Measurements from ENCODE around the gene LHCGR.
"Not testable (repeated sequence)": the region's sequence is repeated elsewhere in the genome, so short reads cannot be mapped to it uniquely, and the experiment has no call there.

LHCGR gene

DNA sequence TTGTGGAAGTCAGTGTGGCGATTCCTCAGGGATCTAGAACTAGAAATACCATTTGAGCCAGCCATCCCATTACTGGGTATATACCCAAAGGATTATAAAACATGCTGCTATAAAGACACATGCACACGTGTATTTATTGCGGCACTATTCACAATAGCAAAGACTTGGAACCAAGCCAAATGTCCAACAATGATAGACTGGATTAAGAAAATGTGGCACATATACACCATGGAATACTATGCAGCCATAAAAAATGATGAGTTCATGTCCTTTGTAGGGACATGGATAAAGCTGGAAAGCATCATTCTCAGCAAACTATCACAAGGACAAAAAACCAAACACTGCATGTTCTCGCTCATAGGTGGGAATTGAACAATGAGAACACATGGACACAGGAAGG, 16.3 kb downstream of the LHCGR start:
- not testable (repeated sequence) for DNase-seq

DNA sequence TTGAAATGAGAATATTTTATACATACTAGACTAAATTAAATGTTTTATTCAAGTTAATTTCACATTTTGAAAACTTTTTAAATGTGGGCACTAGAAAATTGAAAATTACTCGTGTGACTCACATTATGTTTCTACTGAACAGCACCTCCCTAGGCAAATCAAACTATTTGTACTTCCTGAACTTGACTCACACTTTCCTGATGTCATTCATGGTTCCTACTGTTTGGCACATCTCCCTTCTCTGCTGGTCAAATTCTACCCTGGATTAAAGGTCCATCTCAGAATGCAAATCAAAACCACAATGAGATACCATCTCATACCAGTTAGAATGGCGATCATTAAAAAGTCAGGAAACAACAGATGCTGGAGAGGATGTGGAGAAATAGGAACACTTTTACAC, 16.7 kb downstream of the LHCGR start:
- no peak for DNase-seq

DNA sequence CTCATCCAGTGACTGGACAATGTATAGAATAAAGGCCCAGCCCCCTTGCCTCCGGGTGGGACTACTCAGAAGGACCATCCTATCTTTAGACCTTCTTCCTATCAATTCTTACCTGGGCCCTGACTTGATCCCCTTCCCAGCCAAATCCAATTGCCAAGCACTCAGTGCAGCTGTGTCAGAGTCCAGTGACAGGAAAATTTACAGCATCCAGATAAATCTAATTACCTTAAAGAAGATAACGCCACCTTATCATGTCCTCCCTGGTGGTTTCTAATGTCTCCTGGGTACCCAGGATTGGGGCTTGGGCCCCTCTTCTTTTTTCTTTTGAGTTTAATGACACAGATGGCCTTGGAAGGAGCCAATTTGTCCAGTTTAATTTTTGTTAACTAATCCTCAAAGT, 19.3 kb downstream of the LHCGR start:
- no peak for DNase-seq

DNA sequence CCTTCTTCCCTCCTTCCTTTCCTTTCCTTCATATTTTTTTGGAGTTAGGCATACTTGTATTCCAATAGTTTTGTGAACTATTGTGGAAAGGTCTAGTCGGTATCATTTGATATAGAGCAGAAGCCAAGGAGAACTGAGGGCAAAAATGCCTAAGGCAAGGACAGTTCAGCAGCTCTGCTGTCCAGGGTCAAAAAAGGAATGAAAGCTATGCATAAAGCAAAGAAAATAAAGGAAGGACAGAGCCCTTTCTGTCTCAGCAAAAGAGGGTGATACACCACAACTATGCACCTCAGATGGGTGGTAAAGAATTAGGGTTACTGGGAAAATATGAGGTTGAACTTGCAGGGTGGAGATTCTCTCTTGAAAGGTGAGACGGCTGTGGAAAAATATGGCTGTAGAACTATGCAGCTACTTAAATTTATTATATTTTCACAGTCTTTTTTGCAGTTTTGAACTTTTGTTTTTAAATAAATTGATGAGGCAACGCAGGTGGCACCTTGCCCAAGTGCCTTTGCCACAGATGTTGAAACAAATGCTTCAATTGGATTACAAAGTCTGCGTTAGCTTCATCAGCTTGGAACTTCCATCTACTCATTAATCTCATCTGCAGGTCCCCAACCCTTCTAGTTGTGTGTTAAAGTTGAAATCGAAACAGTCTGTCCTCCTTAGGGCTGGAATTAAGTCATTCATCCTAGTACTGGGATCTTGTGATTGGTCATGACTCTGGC, 20.8 kb downstream of the LHCGR start:
- DNase-seq: no peak

DNA sequence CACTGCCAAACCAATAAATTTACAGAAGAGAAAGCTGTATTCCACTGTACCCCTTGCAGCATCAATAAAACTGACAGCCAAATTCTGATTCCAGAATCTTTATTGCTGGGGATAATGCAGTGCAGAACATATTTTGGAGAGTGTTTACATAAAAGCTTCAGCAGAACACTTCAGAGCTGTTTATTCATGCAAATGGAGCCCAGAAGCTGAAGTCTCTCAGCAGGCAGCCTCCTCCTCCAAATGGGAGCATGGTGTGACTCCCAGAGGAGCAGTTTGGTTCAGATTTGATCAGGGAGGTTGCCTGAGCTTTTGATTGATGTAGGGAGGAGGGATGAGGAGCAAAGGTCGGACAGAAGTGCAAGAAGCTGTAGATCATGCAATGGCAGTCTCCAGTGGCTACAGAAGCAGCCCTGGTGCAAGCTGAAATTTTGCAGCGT, 22.4 kb downstream of the LHCGR start:
- no peak for DNase-seq

DNA sequence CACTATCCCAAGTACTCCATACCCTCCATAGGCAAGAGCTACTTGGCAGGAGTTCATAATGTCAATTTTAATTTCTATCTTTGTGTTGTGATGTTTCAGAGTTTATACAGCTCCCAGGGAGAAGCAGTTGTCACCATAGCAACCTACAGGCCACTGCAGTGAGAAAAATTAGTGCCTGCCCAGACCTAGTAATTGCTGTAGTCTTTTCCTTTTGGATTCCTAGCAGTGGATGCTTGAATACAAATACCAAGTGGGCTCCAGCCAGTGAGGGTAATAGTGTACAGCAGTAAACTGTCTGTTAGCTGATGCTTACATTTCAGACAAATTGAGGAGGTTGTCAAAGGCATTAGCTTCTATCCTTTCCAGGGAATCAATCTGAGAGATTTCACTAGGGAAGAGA, 26.7 kb downstream of the LHCGR start:
- no peak for DNase-seq

DNA sequence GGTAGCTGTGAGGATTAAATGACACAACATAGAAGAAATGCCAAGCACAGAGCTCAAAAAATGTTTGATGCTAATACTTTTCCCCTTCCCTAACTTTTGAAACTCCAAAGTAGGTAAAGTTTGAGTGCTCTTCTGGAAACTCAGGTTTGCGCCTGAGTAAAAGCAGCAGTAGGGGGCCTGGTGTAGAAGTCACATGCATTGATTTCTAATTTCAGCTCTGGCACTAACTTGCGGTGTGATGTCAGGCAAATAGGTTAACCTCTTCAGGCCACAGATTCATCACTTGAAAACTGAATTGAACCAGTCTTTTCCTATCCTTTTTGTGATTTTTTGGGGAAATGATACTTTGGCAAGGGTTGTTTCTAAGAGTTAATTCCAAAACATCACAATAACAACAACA, 27.2 kb downstream of the LHCGR start:
- no peak for DNase-seq

DNA sequence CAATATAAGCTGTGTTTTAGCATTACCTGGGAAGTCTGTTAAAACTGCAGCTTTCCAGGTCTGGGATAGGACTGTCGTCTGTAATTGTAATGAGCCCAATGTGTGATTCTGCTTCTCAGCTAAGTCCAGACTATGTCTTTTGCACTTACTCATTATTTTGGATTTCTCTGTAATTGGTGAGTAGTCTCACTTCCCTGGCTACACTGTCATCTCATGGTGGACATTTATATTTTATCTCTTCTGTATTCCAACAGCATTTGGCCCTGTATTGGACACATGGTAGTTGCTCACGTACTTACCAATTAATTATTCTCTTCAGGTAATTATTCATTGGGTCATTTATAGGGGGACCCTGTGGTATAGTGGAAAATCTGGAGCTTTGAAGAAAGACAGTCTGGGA, 28.0 kb downstream of the LHCGR start:
- no peak for DNase-seq

DNA sequence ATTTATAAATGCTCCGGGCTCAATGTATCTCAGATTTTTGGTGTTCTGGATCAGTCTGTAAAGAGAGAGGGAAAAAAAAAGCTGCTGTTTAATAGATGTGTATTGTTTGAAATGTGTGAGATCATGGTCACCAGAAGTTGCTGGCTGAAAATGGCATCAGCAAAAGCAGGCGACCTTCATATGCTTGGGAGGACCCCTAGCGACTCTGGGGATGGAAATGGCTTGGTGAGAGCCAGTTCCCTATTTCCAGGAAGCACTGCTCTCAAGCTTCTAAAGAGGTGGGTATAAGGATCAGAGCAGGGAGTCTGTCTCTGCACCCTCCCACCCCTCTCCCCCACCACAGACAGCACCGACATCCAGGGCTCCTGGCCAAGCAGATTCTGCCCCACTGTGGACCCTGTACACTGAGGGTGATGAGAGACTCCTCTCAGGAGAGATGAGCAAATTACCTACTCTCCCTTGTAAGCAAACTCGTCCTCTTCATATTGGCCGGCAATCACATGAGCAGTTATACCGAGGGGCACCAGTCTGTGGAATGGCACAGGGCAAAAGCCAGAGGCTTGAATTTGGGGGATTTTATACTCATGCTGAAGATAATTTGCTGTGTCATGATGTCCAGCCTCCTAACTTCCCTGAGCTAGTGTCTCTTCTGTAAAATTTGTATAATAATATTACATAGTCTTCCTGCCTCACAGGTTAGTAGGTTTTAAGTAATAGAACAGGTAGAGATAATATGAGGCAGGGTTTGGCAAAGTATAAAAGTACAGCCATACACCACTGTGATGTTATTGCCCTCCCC, 29.6 kb downstream of the LHCGR start:
- DNase-seq: no peak

DNA sequence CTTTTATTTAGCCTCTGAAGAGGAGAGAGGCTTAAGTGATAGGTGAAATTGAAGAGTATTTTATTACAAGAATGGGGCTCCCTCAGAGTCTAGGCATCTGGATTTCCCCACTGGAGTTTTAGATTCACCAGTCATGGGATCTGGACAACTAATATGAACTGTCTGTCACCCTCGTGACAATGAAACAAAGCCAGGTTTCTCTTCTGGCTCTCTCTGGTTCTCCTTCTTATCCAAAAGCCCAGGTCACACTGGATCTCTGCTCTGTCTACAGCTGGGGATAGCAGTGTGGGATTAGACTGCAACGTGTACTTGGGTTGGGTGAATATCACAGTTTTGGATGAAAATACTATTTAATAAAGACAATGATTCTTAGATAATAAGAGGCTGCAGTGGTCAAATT, 31.2 kb downstream of the LHCGR start:
- DNase-seq: no peak

DNA sequence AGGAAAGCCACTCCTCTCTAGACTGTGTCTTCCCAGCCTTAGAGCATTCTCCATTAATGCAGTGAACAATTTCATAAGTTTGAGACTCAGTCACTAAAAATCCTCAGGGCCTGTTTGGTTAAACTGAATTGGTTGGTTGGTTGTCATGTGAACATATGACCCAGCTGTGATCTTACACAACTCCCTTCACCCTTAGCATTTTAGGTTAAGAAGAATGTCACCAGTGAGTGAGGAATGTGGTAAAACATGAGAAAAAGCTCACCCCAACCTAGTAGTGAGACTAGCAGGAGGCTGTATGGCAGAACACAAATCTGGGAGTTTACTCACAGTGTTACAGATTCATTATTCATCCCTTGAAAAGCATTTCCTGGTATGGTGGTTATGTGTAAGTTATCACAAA, 32.4 kb downstream of the LHCGR start:
- no peak for DNase-seq

DNA sequence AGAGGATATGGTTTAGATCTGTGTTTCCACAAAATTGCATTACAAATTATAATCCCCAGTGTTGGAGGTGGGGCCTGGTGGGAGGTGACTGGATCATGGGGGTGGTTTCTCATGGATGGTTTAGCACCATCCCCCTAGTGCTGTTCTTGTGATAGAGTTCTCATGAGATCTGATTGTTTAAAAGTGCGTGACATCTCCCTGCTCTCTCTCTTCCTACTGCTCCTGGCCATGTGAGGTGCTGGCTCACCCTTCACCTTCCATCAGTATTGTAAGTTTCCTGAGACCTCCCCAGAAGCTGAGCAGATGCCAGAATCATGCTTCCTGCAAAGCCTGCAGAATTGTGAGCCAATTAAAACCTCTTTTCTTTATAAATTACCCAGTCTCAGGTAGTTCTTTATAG, 33.1 kb downstream of the LHCGR start:
- no peak for DNase-seq

DNA sequence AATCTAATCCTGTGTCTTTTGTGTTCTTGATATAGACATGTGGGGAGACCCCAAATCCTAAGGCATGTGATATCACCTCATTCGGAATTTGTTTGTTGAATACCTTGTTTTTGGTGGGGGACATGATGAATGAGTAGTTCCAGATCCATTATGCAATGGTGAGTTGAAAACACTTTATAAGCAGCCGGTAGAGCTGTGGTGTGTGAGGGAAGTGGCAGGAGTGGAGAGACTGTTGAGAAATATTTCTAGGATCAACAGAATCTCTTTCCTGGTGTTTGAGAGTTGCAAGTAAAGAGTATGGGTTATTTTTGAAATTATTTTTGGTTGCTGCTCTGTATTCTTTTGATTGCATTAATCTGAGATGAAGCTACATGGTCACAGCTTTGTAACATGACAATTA, 34.4 kb downstream of the LHCGR start:
- no peak for DNase-seq

DNA sequence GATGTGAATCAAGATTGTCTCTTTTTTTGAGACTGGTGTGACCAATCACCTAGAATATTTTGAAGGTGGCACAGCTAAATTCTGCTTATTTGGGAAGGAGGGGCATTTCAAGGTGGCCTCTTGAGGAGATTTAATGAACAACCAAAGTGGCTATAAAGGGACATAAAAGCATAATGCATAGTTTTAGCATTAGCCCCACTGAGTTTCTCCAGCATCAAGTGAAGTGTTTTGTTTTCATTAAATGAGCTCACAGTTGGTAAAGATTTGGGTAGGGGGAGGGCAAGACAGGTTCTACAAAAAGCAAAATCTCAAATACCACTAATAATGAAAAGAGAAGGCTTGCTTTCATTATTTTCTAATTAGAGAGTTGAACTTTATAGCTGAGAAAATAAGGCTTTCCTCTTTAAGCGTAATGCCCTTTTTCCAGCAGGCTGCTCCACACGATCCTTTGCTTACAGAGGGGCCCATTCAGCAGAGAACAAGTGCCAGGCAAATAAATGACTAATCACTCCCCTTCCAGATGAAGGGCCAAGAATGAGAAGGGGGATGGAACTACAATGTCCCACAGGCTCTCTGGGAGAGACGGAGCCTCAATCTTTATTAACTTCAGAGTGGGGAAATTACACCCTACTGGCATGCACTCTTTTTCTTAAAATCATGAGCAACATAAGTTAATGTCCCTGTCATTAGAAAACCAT, 35.9 kb downstream of the LHCGR start:
- no peak for DNase-seq

DNA sequence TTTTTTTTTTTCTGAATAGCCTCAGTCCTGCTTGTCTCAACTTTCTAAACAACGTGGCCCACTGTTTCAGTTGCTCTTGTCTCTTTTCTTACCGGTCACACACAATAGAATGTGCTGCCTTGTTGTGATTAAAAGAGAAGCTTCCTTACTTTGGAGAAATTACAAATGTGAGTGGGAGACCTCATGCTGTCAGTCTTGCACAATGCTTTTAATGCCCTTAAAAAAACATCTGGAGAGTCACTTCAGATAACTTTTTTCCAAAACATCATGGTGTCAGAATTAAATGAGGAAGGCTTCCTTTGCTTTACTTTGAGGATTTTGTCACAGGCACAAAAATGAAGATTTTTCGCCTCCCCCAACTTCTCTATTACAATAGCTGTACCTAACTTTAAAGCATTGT, 37.7 kb downstream of the LHCGR start:
- no peak for DNase-seq

DNA sequence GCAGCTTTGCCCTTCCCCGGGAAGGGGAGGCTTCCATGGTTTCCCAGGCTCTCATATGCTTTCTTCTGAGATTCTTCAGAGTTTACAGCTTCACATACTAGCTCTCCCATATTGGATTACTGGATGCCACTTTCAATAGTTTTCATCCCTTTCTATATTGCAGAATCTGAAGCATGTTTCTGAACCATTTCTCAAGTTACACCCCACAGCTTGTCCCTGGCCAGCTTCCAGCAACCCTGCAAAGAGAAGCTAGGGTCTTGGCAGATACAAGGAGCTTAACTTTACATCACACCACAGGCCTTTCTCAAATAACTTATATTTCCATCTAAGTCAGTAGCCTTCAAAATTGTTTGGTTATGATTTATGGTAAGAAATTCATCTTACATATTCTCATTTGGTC, 39.6 kb downstream of the LHCGR start:
- no peak for DNase-seq

DNA sequence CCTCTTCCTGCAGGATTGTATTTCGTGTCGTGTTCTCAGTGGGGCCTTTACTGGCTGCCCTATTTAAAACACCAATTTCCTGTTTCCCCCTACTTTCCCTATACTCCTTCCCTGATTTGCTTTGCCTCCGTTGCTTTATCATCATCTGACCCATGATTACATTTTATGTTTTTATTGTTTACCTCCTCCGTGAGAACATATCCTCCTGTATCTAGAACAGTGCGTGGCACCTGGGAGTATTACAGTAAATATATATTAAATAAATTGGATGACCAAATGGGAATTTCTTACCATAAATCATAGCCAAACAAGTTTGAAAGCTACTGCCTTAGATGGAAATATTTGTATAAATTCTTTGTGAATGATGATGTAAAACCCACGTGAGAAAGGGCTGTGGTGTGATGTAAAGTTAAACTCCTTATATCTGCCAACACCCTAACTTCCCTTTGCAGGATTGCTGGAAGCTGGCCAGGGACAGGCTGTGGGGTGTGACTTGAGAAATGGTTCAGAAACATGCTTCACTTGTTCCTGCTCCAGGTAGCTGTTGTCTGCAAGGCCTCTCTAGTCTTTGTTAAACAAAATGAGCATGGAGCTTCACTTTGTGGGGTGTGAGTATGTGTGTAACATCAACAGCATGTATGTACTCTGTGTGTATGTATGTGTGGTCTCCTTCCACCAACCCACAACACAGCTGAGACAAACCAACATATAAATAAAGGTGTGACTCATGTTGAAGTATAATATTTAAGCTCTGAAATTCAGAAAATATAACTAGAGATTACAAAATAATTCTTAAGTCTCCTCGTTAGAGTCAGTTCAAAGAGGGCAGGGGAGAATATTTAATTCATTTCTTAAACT, 40.3 kb downstream of the LHCGR start:
- DNase-seq: no peak

DNA sequence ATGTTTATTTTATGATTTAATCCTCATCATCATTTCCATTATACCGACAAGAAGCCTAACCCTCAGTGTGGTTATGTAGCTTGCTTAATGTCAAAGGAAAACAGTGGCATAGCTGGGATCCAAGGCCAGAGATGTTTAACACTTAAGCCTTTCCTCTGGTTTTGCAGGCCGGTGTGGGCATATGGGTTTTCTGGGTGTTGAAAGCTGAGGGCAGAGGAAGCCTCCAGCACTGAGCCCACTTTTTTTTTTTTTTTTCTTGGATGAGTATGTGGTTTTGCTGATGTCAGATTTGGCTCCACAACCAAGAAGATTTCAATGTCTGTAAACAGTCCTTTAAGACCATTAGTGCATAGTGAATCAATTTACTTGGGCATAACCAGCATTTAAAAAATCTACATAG, 41.3 kb downstream of the LHCGR start:
- no peak for DNase-seq

DNA sequence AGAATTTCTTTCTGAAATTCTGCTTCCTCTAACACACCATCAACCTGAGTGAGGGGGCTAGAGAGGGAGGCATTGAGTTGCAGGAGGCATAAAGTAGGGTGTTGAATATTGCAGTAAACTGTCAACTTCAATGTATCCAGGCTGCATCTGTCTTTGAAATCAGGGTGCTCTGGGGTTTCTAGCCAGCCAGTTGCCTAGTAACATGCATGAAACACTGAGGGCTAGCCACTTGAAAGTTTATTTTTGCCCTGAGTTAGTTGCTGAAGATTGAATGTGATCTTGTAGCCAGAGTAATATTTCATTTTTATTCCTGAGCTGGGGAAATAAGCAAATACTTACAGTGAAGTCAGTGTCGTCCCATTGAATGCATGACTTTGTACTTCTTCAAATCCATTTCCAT, 41.9 kb downstream of the LHCGR start:
- no peak for DNase-seq

DNA sequence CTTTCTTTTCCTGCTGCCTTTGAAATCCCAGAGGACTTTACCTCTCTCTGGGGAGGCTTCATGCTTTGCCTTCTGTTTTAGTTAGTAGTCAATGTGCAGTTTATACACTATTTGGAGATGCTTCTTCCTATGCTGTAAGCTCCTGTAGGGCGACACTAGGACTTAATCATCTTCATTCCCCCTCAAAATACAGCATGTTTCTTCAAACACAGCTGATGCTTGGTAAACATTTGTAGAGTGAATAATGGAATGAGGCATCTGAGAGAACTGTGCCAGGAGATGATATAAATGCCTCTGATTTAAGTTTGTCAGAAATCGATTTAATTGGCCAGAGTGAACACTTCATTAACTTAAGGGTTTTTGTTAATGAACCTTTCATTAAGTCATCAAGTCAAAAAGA, 43.4 kb downstream of the LHCGR start:
- DNase-seq: no peak

DNA sequence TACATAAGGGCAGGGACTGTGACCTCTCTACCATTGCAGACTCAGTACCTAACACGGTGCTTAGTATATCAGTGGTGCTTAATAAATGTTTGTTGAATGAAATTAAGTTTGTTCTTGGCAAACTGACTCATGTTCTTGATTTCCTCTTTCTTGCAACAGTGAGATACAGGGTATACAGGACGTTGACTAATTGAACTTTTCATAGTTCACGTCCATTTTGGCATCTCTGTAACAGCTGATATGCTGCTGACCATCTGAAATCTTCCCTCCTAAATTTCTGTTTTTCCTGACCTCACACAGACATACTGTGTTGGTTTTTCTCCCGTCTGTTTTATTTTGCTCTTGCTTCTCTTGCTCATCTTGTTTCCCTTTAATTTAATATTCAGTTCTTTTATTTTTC, 44.2 kb downstream of the LHCGR start:
- no peak for DNase-seq

DNA sequence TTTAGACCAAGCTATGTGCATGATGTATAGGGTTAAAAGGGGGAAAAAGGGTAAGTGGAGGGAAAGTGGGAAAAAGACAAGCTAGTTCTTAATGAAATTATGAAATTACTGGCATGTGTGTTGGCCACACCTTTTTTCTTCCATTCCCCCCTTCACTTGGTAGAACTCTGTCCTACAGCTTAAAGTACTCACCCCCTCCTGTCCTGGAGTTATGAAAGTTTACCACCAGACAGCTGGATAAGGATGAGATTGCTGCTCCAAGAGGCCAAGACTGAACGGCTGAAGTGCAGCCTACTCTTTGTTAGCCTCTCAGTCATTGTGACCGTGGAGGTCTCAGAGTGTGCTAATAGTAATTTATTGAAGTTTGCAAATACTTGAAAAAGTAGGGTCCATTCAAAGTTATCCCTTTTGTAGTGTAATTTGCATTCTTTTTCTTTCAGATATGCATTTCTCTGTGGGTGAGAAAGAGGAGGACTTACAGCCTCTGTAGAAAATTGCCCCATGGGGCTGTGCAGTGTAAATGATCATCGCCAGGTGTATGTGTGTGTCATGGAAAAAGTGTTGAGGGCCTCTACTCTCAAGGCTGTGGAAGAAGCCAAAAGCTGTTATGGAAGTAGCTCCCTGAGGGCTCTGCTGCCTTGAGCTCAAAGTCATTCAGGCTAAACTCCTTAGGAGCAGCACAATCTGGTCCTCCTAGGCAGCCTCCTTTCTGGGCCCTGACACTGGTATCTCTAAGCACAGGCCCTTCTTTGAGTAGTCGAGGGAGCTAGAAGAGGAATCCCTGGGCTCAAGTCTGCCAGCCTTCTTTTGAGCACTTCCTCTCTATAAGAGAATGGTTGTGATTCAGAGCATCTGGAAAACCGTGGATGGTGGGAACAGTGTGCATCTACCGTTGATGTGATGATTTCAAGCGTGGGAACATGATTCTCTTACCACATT, 46.2 kb downstream of the LHCGR start:
- no peak for DNase-seq
